GM21723 (cell line): ENCODE results near the gene SLC2A6.

ENCODE experiments used
- ATAC-seq: cut with Tn5 transposase; IDR thresholded peaks from one replicate; pipeline ENCODE4 v1.9.1; 2021; ENCODE audit warnings: mild to moderate bottlenecking, moderate library complexity; ENCODE audit not compliant: unreplicated experiment

The SLC2A6 gene

GRCh38 chr9:133478851-133479711 is at the start of gene SLC2A6:
Gene SLC2A6 (minus strand): TSS chr9:133479099. CDS start chr9:133479059, 40 bp downstream.
- ATAC-seq = peak; percentile 85

GRCh38 chr9:133528001-133528875 is 49.3 kb upstream of the SLC2A6 start:
- no peak for ATAC-seq

GRCh38 chr9:133527444-133527920 is 48.6 kb upstream of the SLC2A6 start:
- no peak for ATAC-seq

- ATAC-seq = no peak
These were observed 47.9 kb upstream of the SLC2A6 start for GRCh38 chr9:133526721-133527321.

- ATAC-seq = no peak
These were observed 46.8 kb upstream of the SLC2A6 start for GRCh38 chr9:133525677-133526076.

GRCh38 chr9:133524679-133525228 is 45.9 kb upstream of the SLC2A6 start, which contains the start of gene MYMK:
Gene MYMK (minus strand): TSS chr9:133524959. CDS start chr9:133524844, 115 bp downstream.
- no peak for ATAC-seq

GRCh38 chr9:133524146-133524545 is 45.2 kb upstream of the SLC2A6 start:
- ATAC-seq = no peak

- no peak for ATAC-seq
These were observed 44.2 kb upstream of the SLC2A6 start for GRCh38 chr9:133523106-133523505.

- no peak for ATAC-seq
These were observed 43.4 kb upstream of the SLC2A6 start for GRCh38 chr9:133522073-133522910.

GRCh38 chr9:133521122-133522072 is 42.5 kb upstream of the SLC2A6 start:
- ATAC-seq = no peak

GRCh38 chr9:133520121-133520835 is 41.4 kb upstream of the SLC2A6 start:
- ATAC-seq = no peak

- no peak for ATAC-seq
These were observed 40.8 kb upstream of the SLC2A6 start for GRCh38 chr9:133519693-133520092.

- ATAC-seq = no peak
These were observed 40.0 kb upstream of the SLC2A6 start for GRCh38 chr9:133518706-133519449.

- no peak for ATAC-seq
These were observed 39.3 kb upstream of the SLC2A6 start for GRCh38 chr9:133518200-133518599.

GRCh38 chr9:133517711-133518110 is 38.8 kb upstream of the SLC2A6 start:
- no peak for ATAC-seq

GRCh38 chr9:133516961-133517350 is 38.1 kb upstream of the SLC2A6 start:
- no peak for ATAC-seq

GRCh38 chr9:133516256-133516960 is 37.5 kb upstream of the SLC2A6 start:
- no peak for ATAC-seq
